Gastrocnemius medialis (tissue), 4 donors: ENCODE results near the gene PIGBOS1. TPM values are rescaled to one million over a fixed set of nuclear protein-coding genes. Genes with fewer than 3 reads are reported as not detected.
"Not testable (repeated sequence)": the region's sequence is repeated elsewhere in the genome, so short reads cannot be mapped to it uniquely, and the experiment has no call there.

Experiments used
- ATAC-seq, 2 donors: fragments of 150-250 bp; one replicate each; pipeline ENCODE4 v1.9.1; 2016
- DNase-seq, 2 donors: peaks; one replicate each; pipeline ENCODE4 v3.0.0-alpha.2; 2019
- H3K27ac ChIP-seq, 4 donors: fragments of 200-600 bp; sonication (generic); 1 replicate in 1 of 4; 2 replicates in 3 of 4; pipeline ENCODE4 v1.5.1; 2016 to 2018; ENCODE audit warnings: mild to moderate bottlenecking in 2 of 4, moderate library complexity in 1 of 4
- H3K27me3 ChIP-seq, 3 donors: fragments of 200-600 bp; sonication (generic) in 2 of 3; 1 replicate in 1 of 3; 2 replicates in 2 of 3; pipeline versions ENCODE4 v1.5.1 to v1.6.0; 2016 to 2019; ENCODE audit warnings: mild to moderate bottlenecking in 1 of 3, moderate library complexity in 1 of 3
- H3K36me3 ChIP-seq, 2 donors: fragments of 200-600 bp; sonication (generic) in 1 of 2; one replicate each; pipeline ENCODE4 v1.5.1; 2017 to 2018
- H3K4me1 ChIP-seq, 2 donors: fragments of 200-600 bp; sonication (generic) in 1 of 2; one replicate each; pipeline ENCODE4 v1.5.1; 2016 to 2017; ENCODE audit warnings: mild to moderate bottlenecking in 2 of 2
- H3K4me3 ChIP-seq, 4 donors: fragments of 200-600 bp; sonication (generic) in 3 of 4; 1 replicate in 1 of 4; 2 replicates in 3 of 4; pipeline ENCODE4 v1.5.1; 2016 to 2019; ENCODE audit warnings: mild to moderate bottlenecking in 2 of 4
- H3K9me3 ChIP-seq, 3 donors: fragments of 200-600 bp; sonication (generic) in 2 of 3; 1 replicate in 1 of 3; 2 replicates in 2 of 3; pipeline ENCODE4 v1.5.1; 2016 to 2019
- CTCF ChIP-seq, 5 experiments: fragments of 450-650 bp in 3 of 5; fragments of 200-600 bp in 2 of 5; sonication (generic) in 2 of 5; IDR thresholded peaks in 4 of 5; conservative IDR thresholded peaks in 1 of 5; 1 replicate in 4 of 5; 2 replicates in 1 of 5; pipeline ENCODE4 v1.5.1; 2016 to 2019; ENCODE audit warnings: antibody characterized with exemption in 5 of 5, mild to moderate bottlenecking in 3 of 5, moderate library complexity in 3 of 5
- POLR2A ChIP-seq, 2 donors: fragments of 450-650 bp; IDR thresholded peaks; one replicate each; pipeline ENCODE4 v1.6.1; 2017; ENCODE audit warnings: antibody characterized with exemption in 2 of 2, mild to moderate bottlenecking in 2 of 2, moderate library complexity in 2 of 2
- in situ Hi-C, 4 donors: fragments of 200-750 bp; cut with MboI; loops; one replicate each; pipeline versions ENCODE4 v1.15.0 to v1.8.0; 2017; ENCODE audit warnings: low sequenced_read_pairs in 4 of 4
- intact Hi-C: fragments of 100-400 bp; cut with DNase I; formaldehyde crosslinking; loops from one replicate; pipeline ENCODE4 v1.15.1; 2023; ENCODE audit warnings: low total_unique reads
- total RNA-seq, 4 donors: library from RNA; depleted of rRNA; stranded (reverse); fragments of >200 nt; gene quantifications; one replicate each; pipeline versions ENCODE4 v1.1.0 to v1.2.3, GENCODE V29; 2016

Gene PIGBOS1
- total RNA-seq, 4 donors from 2014 or later = 5.7 to 11.8 (median 9.7) TPM

GRCh38 chr15:55284426-55284825 lies 34.5 kb downstream of the PIGBOS1 start:
- Histone ChIP-seq H3K27me3 (no peaks in the 10 kb centered on the region), H3K9me3 (no peaks in the 10 kb centered on the region), H3K4me3 (no peak overlapping the region), H3K27ac (no peak overlapping the region), H3K4me1 (no peaks in the 10 kb centered on the region), H3K36me3 (no peaks in the 10 kb centered on the region)
- intact Hi-C loops = no loop called here
- in situ Hi-C loops = no loop called here
- ATAC-seq (no peak), DNase-seq (no peak)
- TF ChIP-seq CTCF (IDR thresholded peaks at IDR 0.05 in 4 of 5, conservative IDR thresholded peaks at IDR 0.05 in 1 of 5) = no peak

- Histone ChIP-seq H3K9me3 (no peaks in the 10 kb centered on the region), H3K27me3 (no peaks in the 10 kb centered on the region), H3K4me1 (no peaks in the 10 kb centered on the region), H3K4me3 (no peak overlapping the region), H3K27ac (no peak overlapping the region), H3K36me3 (no peaks in the 10 kb centered on the region)
- ATAC-seq = no peak
- in situ Hi-C loops (no loop called here), intact Hi-C loops (no loop called here)
- no peak for DNase-seq
- TF ChIP-seq CTCF (IDR thresholded peaks at IDR 0.05 in 4 of 5, conservative IDR thresholded peaks at IDR 0.05 in 1 of 5) (no peak), POLR2A (IDR thresholded peaks at IDR 0.05) (no peak)
Observed at GRCh38 chr15:55283379-55284147, 35.4 kb downstream of the PIGBOS1 start.

- no peaks in the 10 kb centered on the region for H3K36me3 ChIP-seq
- in situ Hi-C loops = no loop called here
- no peaks in the 10 kb centered on the region for H3K4me1 ChIP-seq
- H3K4me3 ChIP-seq = no peak overlapping the region
- H3K27me3 ChIP-seq = no peaks in the 10 kb centered on the region
- no peak for DNase-seq
- intact Hi-C loops = no loop called here
- H3K9me3 ChIP-seq = no peaks in the 10 kb centered on the region
- no peak for TF ChIP-seq POLR2A (IDR thresholded peaks at IDR 0.05)
- TF ChIP-seq CTCF (IDR thresholded peaks at IDR 0.05 in 4 of 5, conservative IDR thresholded peaks at IDR 0.05 in 1 of 5) = no peak
- ATAC-seq = no peak
- no peak overlapping the region for H3K27ac ChIP-seq
Observed at GRCh38 chr15:55282284-55282833, 36.6 kb downstream of the PIGBOS1 start.

GRCh38 chr15:55281517-55282228 lies 37.2 kb downstream of the PIGBOS1 start:
- H3K36me3 ChIP-seq = no peaks in the 10 kb centered on the region
- intact Hi-C loops (no loop called here), in situ Hi-C loops (no loop called here)
- H3K27me3 ChIP-seq = no peaks in the 10 kb centered on the region
- ATAC-seq (no peak), DNase-seq (no peak)
- no peaks in the 10 kb centered on the region for H3K9me3 ChIP-seq
- H3K27ac ChIP-seq = no peak overlapping the region
- no peaks in the 10 kb centered on the region for H3K4me1 ChIP-seq
- no peak overlapping the region for H3K4me3 ChIP-seq
- no peak for TF ChIP-seq POLR2A (IDR thresholded peaks at IDR 0.05)
- TF ChIP-seq CTCF (IDR thresholded peaks at IDR 0.05 in 4 of 5, conservative IDR thresholded peaks at IDR 0.05 in 1 of 5) = no peak

GRCh38 chr15:55280589-55280988 lies 38.3 kb downstream of the PIGBOS1 start:
- intact Hi-C loops, ATAC-seq, H3K4me1 ChIP-seq, H3K36me3 ChIP-seq, in situ Hi-C loops, H3K27ac ChIP-seq, H3K27me3 ChIP-seq, H3K4me3 ChIP-seq, DNase-seq, H3K9me3 ChIP-seq: not testable (repeated sequence)
